Kidney epithelial cell (primary cell): ENCODE measurements around the gene UGT1A8. TPM values are rescaled to one million over a fixed set of nuclear protein-coding genes. Genes with fewer than 3 reads are reported as not detected.

Source experiments
- DNase-seq: peaks from one replicate; pipeline ENCODE4 v3.0.0-alpha.2; 2010; ENCODE audit warnings: low read depth
- H3K27me3 ChIP-seq: 2 replicates; pipeline ENCODE4 v1.6.0; 2011; ENCODE audit warnings: low read length; ENCODE audit not compliant: control insufficient read depth, insufficient read depth
- H3K36me3 ChIP-seq: 2 replicates; pipeline ENCODE4 v1.5.1; 2011; ENCODE audit warnings: low read length; ENCODE audit not compliant: control insufficient read depth, insufficient read depth
- H3K4me3 ChIP-seq: 2 replicates; pipeline ENCODE4 v1.5.1; 2011; ENCODE audit warnings: low read depth, mild to moderate bottlenecking, control low read depth, low read length
- total RNA-seq: library from RNA; depleted of rRNA; stranded (reverse); fragments of >200 nt; gene quantifications from 2 replicates; pipeline ENCODE4 v1.2.3, GENCODE V29; 2015
- TF ChIP-seq, protein P1 (sequence below): IDR thresholded peaks from 2 replicates; pipeline ENCODE4 v1.5.1; 2011; ENCODE audit warnings: mild to moderate bottlenecking, moderate library complexity, low read length, control low read depth, inconsistent platforms; ENCODE audit not compliant: insufficient read depth, poor library complexity, severe bottlenecking

Gene UGT1A8
- total RNA-seq, 1 donor from 2014 or later: not detected

DNA sequence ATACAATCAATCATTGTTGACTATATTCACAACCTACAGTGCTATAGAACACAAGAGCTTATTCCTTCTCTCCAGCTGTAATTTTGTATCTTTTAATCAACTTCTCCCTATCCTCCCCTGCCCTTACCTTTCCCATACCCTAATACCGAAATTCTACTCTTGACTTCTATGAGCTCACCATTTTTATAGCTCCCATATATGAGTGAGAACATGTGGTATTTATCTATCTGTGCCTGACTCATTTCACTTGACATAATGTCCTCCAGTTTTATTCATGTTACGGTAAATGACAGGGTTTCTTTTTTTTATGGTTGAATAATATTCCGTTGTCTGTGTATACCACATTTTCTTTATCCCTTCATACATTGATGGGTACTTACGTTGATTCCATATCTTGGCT is 163.3 kb downstream of the UGT1A8 start:
- no peak for DNase-seq
- TF ChIP-seq, protein P1, sequence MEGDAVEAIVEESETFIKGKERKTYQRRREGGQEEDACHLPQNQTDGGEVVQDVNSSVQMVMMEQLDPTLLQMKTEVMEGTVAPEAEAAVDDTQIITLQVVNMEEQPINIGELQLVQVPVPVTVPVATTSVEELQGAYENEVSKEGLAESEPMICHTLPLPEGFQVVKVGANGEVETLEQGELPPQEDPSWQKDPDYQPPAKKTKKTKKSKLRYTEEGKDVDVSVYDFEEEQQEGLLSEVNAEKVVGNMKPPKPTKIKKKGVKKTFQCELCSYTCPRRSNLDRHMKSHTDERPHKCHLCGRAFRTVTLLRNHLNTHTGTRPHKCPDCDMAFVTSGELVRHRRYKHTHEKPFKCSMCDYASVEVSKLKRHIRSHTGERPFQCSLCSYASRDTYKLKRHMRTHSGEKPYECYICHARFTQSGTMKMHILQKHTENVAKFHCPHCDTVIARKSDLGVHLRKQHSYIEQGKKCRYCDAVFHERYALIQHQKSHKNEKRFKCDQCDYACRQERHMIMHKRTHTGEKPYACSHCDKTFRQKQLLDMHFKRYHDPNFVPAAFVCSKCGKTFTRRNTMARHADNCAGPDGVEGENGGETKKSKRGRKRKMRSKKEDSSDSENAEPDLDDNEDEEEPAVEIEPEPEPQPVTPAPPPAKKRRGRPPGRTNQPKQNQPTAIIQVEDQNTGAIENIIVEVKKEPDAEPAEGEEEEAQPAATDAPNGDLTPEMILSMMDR: no peak
- H3K27me3 ChIP-seq: no peaks in the 10 kb centered on the region

DNA sequence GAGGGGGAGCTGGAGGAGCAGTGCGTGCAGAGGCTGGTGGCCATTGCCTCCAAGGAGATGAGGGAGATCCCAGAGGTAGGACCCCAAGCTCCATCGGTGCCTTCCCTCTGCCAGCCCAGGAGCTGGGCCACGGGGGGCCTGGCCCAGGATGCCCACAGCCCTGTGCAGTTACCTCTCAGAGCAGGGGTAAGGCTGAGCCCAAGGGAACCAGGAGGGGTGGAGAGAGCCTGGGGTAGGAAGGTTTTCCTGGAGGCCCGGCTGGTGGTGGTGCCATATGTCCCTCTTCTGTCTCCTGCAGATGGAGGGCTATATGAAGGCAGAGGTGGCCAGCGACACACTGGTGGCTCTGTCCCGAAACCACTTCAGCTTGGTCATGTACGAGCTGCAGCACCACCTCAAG is 172.1 kb downstream of the UGT1A8 start:
- TF ChIP-seq, protein P1: no peak
- no peaks in the 10 kb centered on the region for H3K27me3 ChIP-seq
- H3K36me3 ChIP-seq: no peaks in the 10 kb centered on the region
- no peak overlapping the region for H3K4me3 ChIP-seq
- DNase-seq: no peak

More for the DNA sequence above, 163.3 kb downstream of the UGT1A8 start:
- H3K4me3 ChIP-seq: no peak overlapping the region
- H3K36me3 ChIP-seq: no peaks in the 10 kb centered on the region

- H3K27me3 ChIP-seq: no peaks in the 10 kb centered on the region
- H3K36me3 ChIP-seq: no peaks in the 10 kb centered on the region
Observed at GRCh38 chr2:233791151-233791882, 173.9 kb downstream of the UGT1A8 start.

GRCh38 chr2:233791883-233792329 is 174.5 kb downstream of the UGT1A8 start:
- Histone ChIP-seq H3K27me3 (no peaks in the 10 kb centered on the region), H3K4me3 (no peak overlapping the region), H3K36me3 (no peaks in the 10 kb centered on the region)
- no peak for DNase-seq
- TF ChIP-seq, protein P1: no peak

More at GRCh38 chr2:233791151-233791882, 173.9 kb downstream of the UGT1A8 start:
- DNase-seq: no peak
- no peak overlapping the region for H3K4me3 ChIP-seq
- TF ChIP-seq, protein P1: no peak

DNA sequence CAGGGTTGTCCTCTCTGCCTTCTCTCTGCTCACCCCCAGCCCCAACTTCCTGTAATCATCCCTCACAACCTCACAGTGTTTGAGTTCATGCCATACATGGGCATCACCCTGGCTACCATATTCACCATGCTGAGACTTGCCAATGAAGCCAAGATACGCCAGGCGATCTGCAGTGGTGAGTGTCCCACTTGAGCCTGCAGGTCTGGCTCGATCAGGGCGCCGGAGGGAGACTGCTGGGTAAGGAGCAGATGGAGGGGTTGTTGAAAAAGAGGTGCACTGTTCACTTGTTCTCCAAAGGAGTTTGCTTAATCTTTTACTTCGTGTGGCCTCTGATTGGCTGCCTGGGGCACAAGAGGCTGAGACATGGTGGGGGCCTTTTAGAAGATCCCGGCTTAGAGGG is 175.3 kb downstream of the UGT1A8 start:
- TF ChIP-seq, protein P1: no peak
- Histone ChIP-seq H3K4me3 (no peak overlapping the region), H3K27me3 (no peaks in the 10 kb centered on the region), H3K36me3 (no peaks in the 10 kb centered on the region)
- no peak for DNase-seq
